ENCODE results near the gene RBM24. TPM values are rescaled to one million over a fixed set of nuclear protein-coding genes. Genes with fewer than 3 reads are reported as not detected.

Gene RBM24
- total and polyA plus RNA-seq, 9 of the 15 experiments (the other 6 are each of a cell fraction or from before 2014, with no cell fraction given): not detected

DNA sequence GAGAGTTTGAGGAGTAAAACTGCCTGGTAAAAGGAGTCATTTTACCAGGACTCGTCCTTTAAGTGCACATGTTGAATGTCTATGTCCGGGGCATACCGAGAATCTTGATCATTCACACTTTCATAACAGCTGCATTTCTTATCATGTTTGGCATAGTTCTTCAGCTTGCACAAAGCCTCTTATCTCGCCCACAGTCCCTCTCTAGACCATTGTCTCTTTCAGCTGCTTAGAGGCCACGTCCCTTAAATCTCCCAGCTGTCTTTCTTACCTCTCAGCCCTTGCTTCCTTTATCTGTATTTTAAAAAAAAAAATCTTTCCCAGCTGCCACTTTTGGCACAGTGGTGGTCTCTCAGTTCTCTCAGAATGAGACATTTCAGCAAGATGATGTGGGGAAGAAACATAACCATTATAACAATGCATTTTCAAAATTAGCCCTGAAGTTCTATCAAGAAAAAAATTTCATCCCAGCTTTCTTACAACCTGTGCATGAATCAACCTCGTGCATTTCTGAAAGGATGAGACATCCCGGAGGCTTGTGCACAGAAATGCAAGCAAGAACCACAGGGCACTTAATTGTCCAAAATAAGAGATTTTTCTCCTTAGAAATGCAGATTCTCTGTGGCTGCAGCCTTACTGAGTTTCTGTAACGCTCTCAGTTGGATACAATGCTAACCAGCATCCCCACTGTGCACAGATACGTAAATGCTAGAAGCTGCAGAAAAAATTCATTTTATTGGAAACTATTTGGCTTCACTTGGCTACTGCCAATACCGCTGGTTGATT, 24.2 kb downstream of the RBM24 start (continued):
- TF ChIP-seq SIX5 (IDR thresholded peaks at IDR 0.05; ENCODE audit: borderline replicate concordance in 1 of 2, insufficient read depth in 1 of 2, low read depth in 1 of 2, low read length in 2 of 2) (no peak), CBFA2T3 (IDR thresholded peaks at IDR 0.05) (peak; percentile 87), ZNF76 (CRISPR knock-in tag; IDR thresholded peaks at IDR 0.05; ENCODE audit: borderline replicate concordance) (no peak; the same call in 1 of the 2 replicates), NFIC (IDR thresholded peaks at IDR 0.05) (peak; percentile 41; the same call in 1 of the 2 replicates), ZNF75A (CRISPR knock-in tag; IDR thresholded peaks at IDR 0.05) (no peak), BMI1 (IDR thresholded peaks at IDR 0.05; ENCODE audit: low read length) (no peak), DPF2 (IDR thresholded peaks at IDR 0.05) (no peak), ATF7 (IDR thresholded peaks at IDR 0.05) (no peak), TCFL5 (CRISPR knock-in tag; conservative IDR thresholded peaks at IDR 0.05) (0 out of 2 replicates have a peak, but pooled peaks have one; percentile 44), NFRKB (IDR thresholded peaks at IDR 0.05; ENCODE audit: low read depth) (no peak), CEBPG (CRISPR knock-in tag; IDR thresholded peaks at IDR 0.05) (no peak), CEBPG (tag; conservative IDR thresholded peaks at IDR 0.05 in 1 of 2, IDR thresholded peaks at IDR 0.05 in 1 of 2) (no peak), RBM14 (IDR thresholded peaks at IDR 0.05; ENCODE audit: borderline replicate concordance, insufficient read depth, low read depth, low read length) (no peak), SMARCA4 (IDR thresholded peaks at IDR 0.05) (0 out of 2 replicates have a peak, but pooled peaks have one; percentile 19), ZNF644 (tag; IDR thresholded peaks at IDR 0.05; ENCODE audit: low read depth) (peak; percentile 82), MXI1 (IDR thresholded peaks at IDR 0.05; ENCODE audit: low read depth, low read length) (no peak), ETV5 (CRISPR knock-in tag; IDR thresholded peaks at IDR 0.05; ENCODE audit: low read depth) (no peak), HSF4 (CRISPR knock-in tag; IDR thresholded peaks at IDR 0.05; ENCODE audit: borderline replicate concordance) (no peak), MTA2 (IDR thresholded peaks at IDR 0.05; ENCODE audit: low read depth) (0 out of 2 replicates have a peak, but pooled peaks have one; percentile 37), LCOR (CRISPR knock-in tag; IDR thresholded peaks at IDR 0.05) (no peak), SETDB1 (IDR thresholded peaks at IDR 0.05; ENCODE audit: low read length) (no peak), CBFA2T2 (conservative IDR thresholded peaks at IDR 0.05) (peak; percentile 87), SRF (CRISPR knock-in tag; IDR thresholded peaks at IDR 0.05) (no peak), SMAD4 (CRISPR knock-in tag; conservative IDR thresholded peaks at IDR 0.05) (peak; percentile 78)
- TF ChIP-seq, protein P1, sequence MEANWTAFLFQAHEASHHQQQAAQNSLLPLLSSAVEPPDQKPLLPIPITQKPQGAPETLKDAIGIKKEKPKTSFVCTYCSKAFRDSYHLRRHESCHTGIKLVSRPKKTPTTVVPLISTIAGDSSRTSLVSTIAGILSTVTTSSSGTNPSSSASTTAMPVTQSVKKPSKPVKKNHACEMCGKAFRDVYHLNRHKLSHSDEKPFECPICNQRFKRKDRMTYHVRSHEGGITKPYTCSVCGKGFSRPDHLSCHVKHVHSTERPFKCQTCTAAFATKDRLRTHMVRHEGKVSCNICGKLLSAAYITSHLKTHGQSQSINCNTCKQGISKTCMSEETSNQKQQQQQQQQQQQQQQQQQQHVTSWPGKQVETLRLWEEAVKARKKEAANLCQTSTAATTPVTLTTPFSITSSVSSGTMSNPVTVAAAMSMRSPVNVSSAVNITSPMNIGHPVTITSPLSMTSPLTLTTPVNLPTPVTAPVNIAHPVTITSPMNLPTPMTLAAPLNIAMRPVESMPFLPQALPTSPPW (CRISPR knock-in tag; IDR thresholded peaks at IDR 0.05): peak; percentile 43; the same call in 1 of the 2 replicates
- TF ChIP-seq, protein P2, sequence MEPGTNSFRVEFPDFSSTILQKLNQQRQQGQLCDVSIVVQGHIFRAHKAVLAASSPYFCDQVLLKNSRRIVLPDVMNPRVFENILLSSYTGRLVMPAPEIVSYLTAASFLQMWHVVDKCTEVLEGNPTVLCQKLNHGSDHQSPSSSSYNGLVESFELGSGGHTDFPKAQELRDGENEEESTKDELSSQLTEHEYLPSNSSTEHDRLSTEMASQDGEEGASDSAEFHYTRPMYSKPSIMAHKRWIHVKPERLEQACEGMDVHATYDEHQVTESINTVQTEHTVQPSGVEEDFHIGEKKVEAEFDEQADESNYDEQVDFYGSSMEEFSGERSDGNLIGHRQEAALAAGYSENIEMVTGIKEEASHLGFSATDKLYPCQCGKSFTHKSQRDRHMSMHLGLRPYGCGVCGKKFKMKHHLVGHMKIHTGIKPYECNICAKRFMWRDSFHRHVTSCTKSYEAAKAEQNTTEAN (CRISPR knock-in tag; IDR thresholded peaks at IDR 0.05): no peak
- TF ChIP-seq, protein P3, sequence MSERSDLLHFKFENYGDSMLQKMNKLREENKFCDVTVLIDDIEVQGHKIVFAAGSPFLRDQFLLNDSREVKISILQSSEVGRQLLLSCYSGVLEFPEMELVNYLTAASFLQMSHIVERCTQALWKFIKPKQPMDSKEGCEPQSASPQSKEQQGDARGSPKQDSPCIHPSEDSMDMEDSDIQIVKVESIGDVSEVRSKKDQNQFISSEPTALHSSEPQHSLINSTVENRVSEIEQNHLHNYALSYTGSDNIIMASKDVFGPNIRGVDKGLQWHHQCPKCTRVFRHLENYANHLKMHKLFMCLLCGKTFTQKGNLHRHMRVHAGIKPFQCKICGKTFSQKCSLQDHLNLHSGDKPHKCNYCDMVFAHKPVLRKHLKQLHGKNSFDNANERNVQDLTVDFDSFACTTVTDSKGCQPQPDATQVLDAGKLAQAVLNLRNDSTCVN (CRISPR knock-in tag; IDR thresholded peaks at IDR 0.05): no peak
